GM12891 (cell line): ENCODE measurements around the gene TANGO6.

Experiments
- POLR2A ChIP-seq: IDR thresholded peaks from 2 replicates; pipeline ENCODE4 v1.6.1; 2011; ENCODE audit warnings: low read depth, low read length, control low read depth
- POLR2AphosphoS5 ChIP-seq: IDR thresholded peaks from 2 replicates; pipeline ENCODE4 v1.6.1; 2011; ENCODE audit warnings: low read depth, low read length, control low read depth
- SPI1 ChIP-seq: IDR thresholded peaks from 2 replicates; pipeline ENCODE4 v1.6.1; 2011; ENCODE audit warnings: low read depth, low read length, control low read depth
- TAF1 ChIP-seq: IDR thresholded peaks from 2 replicates; pipeline ENCODE4 v1.6.1; 2011; ENCODE audit warnings: low read depth, low read length, control low read depth

- TF ChIP-seq POLR2A: no peak
- TF ChIP-seq POLR2AphosphoS5: no peak
- TF ChIP-seq TAF1: no peak
- TF ChIP-seq SPI1: no peak
These were observed 5.5 kb downstream of the TANGO6 start for GRCh38 chr16:68848786-68849185.
